K562 (cell line): ENCODE measurements around the gene BMP8B. TPM values are rescaled to one million over a fixed set of nuclear protein-coding genes. Genes with fewer than 3 reads are reported as not detected.

Experiments used
- ATAC-seq: fragments of 200-7000 bp; cut with Tn5 transposase; 3 replicates; pipeline ENCODE4 v1.9.1; 2020; ENCODE audit warnings: moderate library complexity
- BruUV-seq: library from RNA; stranded (reverse); fragments of 400-500 nt; replicated peaks from 2 replicates; lab custom pipeline; 2021; lab: Mats Ljungman, UMichigan
- CTCF ChIA-PET: fragments of 300-600 bp; formaldehyde crosslinking; extraction: SDS; loops from one replicate; lab custom pipeline; 2021; ENCODE audit warnings: low intra/inter-chr PET ratio; lab: Yijun Ruan, JAX
- POLR2A ChIA-PET: fragments of 300-600, 350-650 bp; sonication (Branson Sonifier 250); formaldehyde crosslinking; extraction: SDS; loops from one replicate; lab custom pipeline; 2021; ENCODE audit warnings: antibody characterized with exemption, inconsistent platforms; lab: Yijun Ruan, JAX
- DNase-seq, 4 experiments: peaks; one replicate each; pipeline versions ENCODE4 v3.0.0 to v3.0.0-alpha.2; 2011 to 2018; ENCODE audit warnings: low spot score in 3 of 4, mixed read lengths in 3 of 4; ENCODE audit errors: extremely low read depth in 1 of 4
- FAIRE-seq: peaks from 2 replicates; lab custom pipeline; 2011; peaks lifted over from hg19 to GRCh38; lab: Jason Lieb, UNC
- H2AFZ ChIP-seq: 2 replicates; pipeline ENCODE4 v1.6.0; 2011; ENCODE audit warnings: low read depth, low read length, control low read depth, inconsistent platforms
- H3K27ac ChIP-seq: fragments of 200-600 bp; 3 replicates; pipeline ENCODE4 v1.8.0; 2011; ENCODE audit warnings: low read depth, mild to moderate bottlenecking, control low read depth, inconsistent platforms, low read length, moderate library complexity, mixed read lengths; ENCODE audit errors: extremely low read depth
- H3K27me3 ChIP-seq, 2 experiments: fragments of 300-600 bp in 1 of 2; 2 replicates in 1 of 2; 3 replicates in 1 of 2; pipeline versions ENCODE4 v1.6.0 to v1.8.0; 2011; ENCODE audit warnings: inconsistent platforms in 2 of 2, low read length in 2 of 2, mild to moderate bottlenecking in 1 of 2, mixed read lengths in 1 of 2, moderate library complexity in 1 of 2; ENCODE audit not compliant: control insufficient read depth in 2 of 2, insufficient read depth in 2 of 2
- H3K36me3 ChIP-seq: fragments of 300-600 bp; 3 replicates; pipeline ENCODE4 v1.8.0; 2011; ENCODE audit warnings: mild to moderate bottlenecking, low read length, inconsistent platforms; ENCODE audit not compliant: control insufficient read depth, insufficient read depth
- H3K4me1 ChIP-seq, 2 experiments: fragments of 200-600 bp in 1 of 2; replicated peaks in 1 of 2; 2 replicates in 1 of 2; 3 replicates in 1 of 2; pipeline versions ENCODE4 v1.5.1 to v1.8.0; 2011; ENCODE audit warnings: inconsistent platforms in 2 of 2, low read length in 2 of 2, mild to moderate bottlenecking in 1 of 2, mixed read lengths in 1 of 2, moderate library complexity in 1 of 2; ENCODE audit not compliant: control insufficient read depth in 2 of 2, insufficient read depth in 2 of 2
- H3K4me2 ChIP-seq: 2 replicates; pipeline ENCODE4 v1.6.1; 2011; ENCODE audit warnings: low read length, control low read depth, inconsistent platforms, mixed read lengths; ENCODE audit not compliant: insufficient read depth
- H3K4me3 ChIP-seq: fragments of 200-600 bp; sonication (generic), shearing (Covaris generic); 2 replicates; pipeline ENCODE4 v1.5.1; 2016; ENCODE audit warnings: control low read depth, inconsistent platforms
- H3K79me2 ChIP-seq: fragments of 200-600 bp; 3 replicates; pipeline ENCODE4 v1.8.0; 2011; ENCODE audit warnings: low read length, inconsistent platforms; ENCODE audit not compliant: control insufficient read depth, insufficient read depth
- H3K9ac ChIP-seq, 2 experiments: 2 replicates each; pipeline versions ENCODE4 v1.6.0 to v1.6.1; 2011; ENCODE audit warnings: low read depth in 2 of 2, low read length in 2 of 2, control low read depth in 1 of 2, inconsistent platforms in 1 of 2, mild to moderate bottlenecking in 1 of 2, mixed read lengths in 1 of 2; ENCODE audit not compliant: insufficient read depth in 1 of 2
- H3K9me1 ChIP-seq: one replicate; pipeline ENCODE4 v1.6.0; 2011; ENCODE audit warnings: inconsistent platforms, mild to moderate bottlenecking, low read length, moderate library complexity; ENCODE audit not compliant: control insufficient read depth, insufficient read depth
- H3K9me3 ChIP-seq: replicated peaks from 2 replicates; pipeline ENCODE4 v1.5.1; 2011; ENCODE audit warnings: low read depth, low read length, inconsistent platforms; ENCODE audit not compliant: control insufficient read depth, insufficient read depth
- H4K20me1 ChIP-seq: replicated peaks from 2 replicates; pipeline ENCODE4 v1.6.1; 2011; ENCODE audit warnings: low read length, inconsistent platforms, mixed read lengths; ENCODE audit not compliant: control insufficient read depth, insufficient read depth
- ATF3 ChIP-seq, 2 experiments: fragments of 450-650 bp in 1 of 2; sonication (generic) in 1 of 2; formaldehyde crosslinking in 1 of 2; IDR thresholded peaks in 1 of 2; conservative IDR thresholded peaks in 1 of 2; 2 replicates each; pipeline versions ENCODE4 v1.6.1 to v1.8.1; 2016 to 2023; ENCODE audit warnings: mild to moderate bottlenecking in 2 of 2, moderate library complexity in 2 of 2, inconsistent platforms in 1 of 2, missing genetic modification reagents in 1 of 2
- BRD9 ChIP-seq: fragments of 450-650 bp; IDR thresholded peaks from 2 replicates; pipeline ENCODE4 v1.6.1; 2018; ENCODE audit warnings: low read depth; ENCODE audit not compliant: partially characterized antibody
- CBX2 ChIP-seq: fragments of 200-600 bp; sonication (generic); IDR thresholded peaks from one replicate; pipeline ENCODE4 v1.6.1; 2012; ENCODE audit warnings: mild to moderate bottlenecking, low read length, inconsistent platforms; ENCODE audit not compliant: insufficient read depth, poor library complexity, severe bottlenecking
- WGBS: fragments of 100-300 bp; shearing (Covaris generic); methylation state at CpG from one replicate; pipeline ENCODE4 v1.1.6; 2016; ENCODE audit warnings: low coverage, mixed read lengths; ENCODE audit not compliant: insufficient coverage; ENCODE audit errors: missing lambda C conversion rate; 5-methylcytosine and 5-hydroxymethylcytosine counted together
- in situ Hi-C: fragments of 300-500 bp; cut with MboI; formaldehyde crosslinking; loops from 4 replicates; pipeline ENCODE4 v1.15.0; 2018; ENCODE audit warnings: inconsistent platforms, mixed read lengths
- intact Hi-C: fragments of 100-400 bp; cut with micrococcal nuclease; formaldehyde crosslinking; loops from 2 replicates; pipeline ENCODE4 v1.14.2; 2022
- polyA plus RNA-seq, 8 experiments: library from polyadenylated mRNA; depleted of rRNA in 4 of 8; stranded (reverse) in 5 of 8; unstranded in 3 of 8; fragments of >200 nt; fragmentation: Nextera tagmentation in 2 of 8; fragmentation: Illumina TruSeq in 1 of 8; extraction: Ambion mirVana in 2 of 8; extraction: Trizol in 1 of 8; gene quantifications; 2 replicates each; pipeline versions ENCODE4 v1.2.1 to v1.2.3, GENCODE V29; 2011 to 2014; ENCODE audit warnings: inconsistent platforms in 1 of 8, missing spikeins in 1 of 8
- total RNA-seq, 7 experiments: library from RNA; depleted of rRNA in 6 of 7; stranded (reverse); fragments of >200 nt in 6 of 7; fragmentation: Illumina TruSeq in 2 of 7; extraction: Trizol in 2 of 7; gene quantifications; 2 replicates each; pipeline versions ENCODE4 v1.2.1 to v1.2.3, GENCODE V29; 2011 to 2021; ENCODE audit warnings: low replicate concordance in 1 of 7

BMP8B gene
- total and polyA plus RNA-seq, 9 of the 15 experiments (the other 6 are each of a cell fraction or from before 2014, with no cell fraction given) = 0.03 to 0.33 (median 0.14) TPM

- DNase-seq = no peak
- peaks cover 22 to 27% of the 10 kb centered on the region in 2 experiments for H3K27me3 ChIP-seq
- H3K79me2 ChIP-seq = no peaks in the 10 kb centered on the region
- no peaks in the 10 kb centered on the region for H3K36me3 ChIP-seq
- ChIA-PET POLR2A (interaction anchor here (1.2 kb wide), 1 partner anchor 15 kb away, joined by 3 read pairs; no protein-coding TSS in a partner anchor), CTCF (no interaction called here)
- no peak overlapping the region for H2AFZ ChIP-seq
- H3K9me3 ChIP-seq = no peaks in the 10 kb centered on the region
- BruUV-seq = no TSS peak
- H3K4me1 ChIP-seq = peaks cover 0 to 5% of the 10 kb centered on the region in 2 experiments; a peak in 1 of 5 replicates
- WGBS = 9% methylated on average over 10 of the region's 10 CpGs
- TF ChIP-seq ATF3 (IDR thresholded peaks at IDR 0.05) (0 out of 2 replicates have a peak, but pooled peaks have one; percentile 12), ATF3 (CRISPR knock-in tag; conservative IDR thresholded peaks at IDR 0.05) (no peak), BRD9 (no peak), CBX2 (peak; percentile 4)
- no peak overlapping the region for H3K9ac ChIP-seq
- H4K20me1 ChIP-seq = no peaks in the 10 kb centered on the region
- no peak for ATAC-seq
- no peak overlapping the region for H3K27ac ChIP-seq
- no peak overlapping the region for H3K4me2 ChIP-seq
- intact Hi-C loops (no loop called here), in situ Hi-C loops (no loop called here)
- no peaks in the 10 kb centered on the region for H3K9me1 ChIP-seq
- FAIRE-seq = no peak
- H3K4me3 ChIP-seq = no peak overlapping the region
Measured at GRCh38 chr1:39727221-39727931, 61.3 kb downstream of the BMP8B start.
